NCI-H2196 (cell line): ENCODE data around the gene INS.
"Not testable (repeated sequence)": the region's sequence is repeated elsewhere in the genome, so short reads cannot be mapped to it uniquely, and the experiment has no call there.

ENCODE experiments used
- DNase-seq: peaks from one replicate; lab custom pipeline; 2025; ENCODE audit not compliant: unreplicated experiment; lab: John Stamatoyannopoulos, UW

Gene INS

GRCh38 chr11:2135648-2136201 is 25.3 kb downstream of the INS start:
- no peak for DNase-seq

DNA sequence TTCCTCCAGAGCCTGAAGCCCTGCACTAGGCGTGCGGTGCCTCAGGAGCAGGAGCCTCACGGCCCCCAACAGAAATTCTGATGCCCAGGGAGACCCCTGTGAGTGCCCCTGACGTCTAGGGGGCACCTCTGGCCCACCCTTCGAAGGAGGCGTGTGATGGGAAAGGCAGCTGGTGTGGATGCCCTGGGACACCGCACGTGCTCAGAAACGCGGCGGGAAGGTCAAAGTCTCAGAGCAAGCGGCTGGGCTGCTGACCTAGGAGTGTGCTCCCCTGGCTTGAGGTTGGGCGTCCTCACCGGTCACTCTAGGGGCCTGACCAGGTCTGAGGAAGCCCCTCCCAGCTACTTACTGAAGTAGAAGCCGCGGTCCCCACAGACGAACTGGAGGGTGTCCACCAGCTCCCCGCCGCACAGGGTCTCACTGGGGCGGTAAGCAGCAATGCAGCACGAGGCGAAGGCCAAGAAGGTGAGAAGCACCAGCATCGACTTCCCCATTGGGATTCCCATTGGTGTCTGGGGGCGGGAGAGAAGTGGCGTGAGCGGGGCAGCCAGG is 25.9 kb downstream of the INS start:
- DNase-seq = no peak

GRCh38 chr11:2134022-2135010 is 26.7 kb downstream of the INS start:
- no peak for DNase-seq

GRCh38 chr11:2133241-2134021 is 27.6 kb downstream of the INS start:
- DNase-seq = no peak

DNA sequence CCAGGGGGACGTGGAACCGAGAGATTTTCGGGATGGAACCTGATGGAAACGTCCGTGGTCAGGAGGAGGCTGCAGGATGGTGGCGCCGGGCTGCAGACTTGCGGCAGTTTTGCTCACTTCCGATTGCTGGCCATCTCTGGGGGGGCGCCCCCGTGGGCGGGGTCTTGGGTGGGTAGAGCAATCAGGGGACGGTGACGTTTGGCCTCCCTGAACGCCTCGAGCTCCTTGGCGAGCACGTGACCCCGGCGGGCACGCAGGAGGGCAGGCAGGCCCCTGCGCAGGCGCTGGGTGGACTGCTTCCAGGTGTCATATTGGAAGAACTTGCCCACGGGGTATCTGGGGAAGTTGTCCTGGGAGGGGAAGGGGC is 28.2 kb downstream of the INS start:
- no peak for DNase-seq

- no peak for DNase-seq
Observed at GRCh38 chr11:2132246-2132645, 28.8 kb downstream of the INS start.

DNA sequence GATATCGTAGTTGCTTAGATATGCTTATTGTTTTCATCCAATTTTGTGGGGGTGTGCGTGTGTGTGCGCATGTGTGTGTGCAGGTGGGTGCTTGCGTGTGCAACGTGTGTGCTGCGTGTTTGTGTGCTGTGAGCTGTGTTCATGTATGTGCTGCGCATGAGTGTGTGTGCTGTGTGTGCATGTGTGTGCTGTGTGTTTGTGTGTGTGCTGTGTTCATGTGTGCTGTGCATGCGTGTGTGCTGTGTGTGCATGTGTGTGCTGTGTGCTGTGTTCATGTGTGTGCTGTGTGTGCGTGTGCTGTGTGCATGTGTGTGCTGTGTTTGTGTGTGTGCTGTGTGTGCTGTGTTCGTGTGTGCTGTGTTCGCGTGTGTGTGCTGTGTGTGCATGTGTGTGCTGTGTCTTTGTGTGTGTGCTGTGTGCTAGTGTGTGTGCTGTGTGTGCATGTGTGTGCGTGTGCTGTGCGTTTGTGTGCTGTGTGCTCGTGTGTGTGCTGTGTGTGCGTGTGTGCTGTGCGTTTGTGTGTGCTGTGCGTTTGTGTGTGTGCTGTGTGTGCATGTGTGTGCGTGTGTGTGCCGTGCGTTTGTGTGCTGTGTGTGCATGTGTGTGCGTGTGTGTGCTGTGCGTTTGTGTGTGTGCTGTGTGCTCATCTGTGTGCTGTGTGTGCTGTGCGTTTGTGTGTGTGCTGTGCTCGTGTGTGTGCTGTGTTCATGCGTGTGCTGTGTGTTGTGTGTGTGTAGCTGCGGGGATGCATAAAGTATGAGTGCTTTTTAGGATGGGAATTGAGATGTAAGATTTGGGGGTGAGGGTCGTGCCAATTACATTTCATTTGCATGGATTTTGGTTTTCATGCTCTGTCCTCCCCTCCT is 29.4 kb downstream of the INS start:
- no peak for DNase-seq

DNA sequence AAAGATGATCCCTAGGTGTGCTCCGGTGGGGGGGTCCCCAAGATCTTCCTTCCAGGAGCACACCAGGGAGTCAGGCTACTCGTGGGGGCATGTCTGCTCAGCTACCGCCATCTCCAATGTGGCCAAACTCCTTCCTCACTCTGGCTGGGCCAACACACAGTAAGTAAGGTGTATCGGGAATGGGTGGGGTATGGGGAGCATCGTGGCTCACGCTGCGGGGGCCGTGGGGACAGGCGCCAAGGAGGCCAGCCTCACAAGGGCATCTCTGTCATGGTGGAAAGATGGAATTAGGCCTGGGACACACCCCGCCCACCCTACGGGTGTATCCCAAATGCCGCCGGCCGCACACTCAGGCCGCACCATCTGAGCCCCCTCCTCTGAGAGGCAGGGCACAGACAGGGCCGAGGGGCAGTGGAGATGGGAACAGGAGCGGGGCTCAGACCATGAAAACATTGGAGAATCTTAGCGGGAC is 30.1 kb downstream of the INS start:
- DNase-seq = no peak

DNA sequence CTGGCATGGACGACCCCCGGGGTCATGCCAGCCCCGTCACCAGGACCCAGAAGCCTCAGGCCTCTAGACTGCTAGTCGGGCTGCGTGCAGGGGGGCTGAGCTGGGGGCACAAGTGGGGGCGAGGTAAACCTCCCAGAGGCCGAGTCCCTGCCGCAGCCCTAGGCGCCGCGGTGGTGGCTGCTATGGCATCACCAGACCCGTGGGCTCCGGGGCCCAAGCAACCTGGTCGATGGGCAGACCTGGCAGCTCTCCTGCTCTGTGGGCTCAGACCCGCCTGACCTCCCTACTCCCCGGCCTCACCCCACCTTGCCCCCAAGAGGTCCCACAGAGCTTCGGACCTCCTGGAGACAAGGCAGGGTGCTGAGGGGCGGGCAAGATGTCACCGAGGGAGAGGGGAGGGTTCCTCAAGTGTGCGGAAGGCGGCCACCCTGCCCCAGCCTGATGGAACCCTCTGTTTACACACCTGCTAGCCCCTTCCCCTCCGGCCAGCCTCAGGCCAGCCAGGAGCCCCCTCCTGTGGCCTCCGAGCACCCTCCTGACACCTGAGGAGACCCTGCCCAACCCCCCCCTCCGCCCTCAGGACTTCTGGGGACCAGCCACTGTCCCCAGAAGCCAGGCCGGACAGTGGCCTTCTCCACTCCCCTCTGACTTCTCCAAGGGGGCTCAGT is 31.2 kb downstream of the INS start:
- no peak for DNase-seq

GRCh38 chr11:2129308-2129698 is 31.7 kb downstream of the INS start:
- no peak for DNase-seq

- no peak for DNase-seq
Observed at GRCh38 chr11:2128511-2129307, 32.3 kb downstream of the INS start.

GRCh38 chr11:2128130-2128510 is 32.9 kb downstream of the INS start:
- no peak for DNase-seq

DNA sequence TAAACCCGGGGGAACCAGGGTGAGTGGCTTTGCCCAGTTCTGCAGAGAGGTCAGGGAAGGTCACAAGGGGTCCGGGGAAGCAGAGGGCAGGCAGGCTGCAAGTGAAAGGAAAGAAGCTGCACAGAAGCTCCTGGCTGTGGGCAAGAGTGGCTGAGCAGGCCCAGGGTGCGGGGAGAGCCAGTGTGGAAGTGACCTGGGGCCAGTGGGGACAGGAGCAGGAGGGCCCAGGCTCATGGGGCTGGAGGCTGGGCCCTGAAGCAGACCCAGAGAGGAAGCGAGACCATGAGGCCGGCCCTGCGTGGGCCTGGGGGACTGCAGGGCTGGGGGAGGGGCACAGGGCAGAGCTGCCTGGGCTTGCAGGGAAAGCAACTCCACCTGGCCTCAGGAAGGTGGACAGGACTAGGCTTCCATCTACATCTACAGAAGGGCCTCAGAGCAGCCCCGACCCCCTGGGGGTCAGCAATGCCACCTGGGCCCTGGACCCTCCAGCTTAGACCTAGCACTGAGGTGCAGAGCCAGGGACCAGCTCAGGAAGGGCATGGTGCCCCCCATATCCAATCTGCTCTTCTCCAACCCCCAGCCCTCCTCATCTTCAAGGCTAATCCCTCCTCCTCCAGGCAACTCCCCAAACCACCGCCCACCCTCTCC is 33.4 kb downstream of the INS start:
- no peak for DNase-seq

DNA sequence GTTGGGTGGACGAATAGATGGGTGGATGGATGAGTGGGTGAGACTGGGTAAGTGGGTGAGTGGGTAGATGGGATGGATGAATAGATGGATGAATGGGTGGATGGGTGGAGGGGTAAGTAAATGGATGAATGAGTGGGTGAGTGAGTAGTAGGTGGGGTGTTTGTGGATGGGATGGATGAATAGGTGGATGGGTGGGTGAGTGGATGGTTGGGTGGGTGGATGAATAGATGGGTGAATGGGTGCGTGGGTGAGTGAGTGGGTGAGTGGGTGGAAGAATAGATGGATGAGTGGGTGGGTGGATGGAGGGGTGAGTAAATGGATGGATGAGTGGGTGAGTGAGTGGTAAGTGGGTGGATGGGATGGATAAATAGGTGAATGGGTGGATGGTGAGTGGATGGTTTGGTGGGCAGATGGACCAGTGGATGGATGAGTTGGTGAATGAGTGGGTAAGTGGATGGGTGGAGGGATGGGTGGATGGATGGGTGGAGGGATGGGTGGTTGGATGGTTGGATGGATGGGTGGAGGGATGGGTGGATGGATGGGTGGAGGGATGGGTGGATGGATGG is 34.4 kb downstream of the INS start:
- no peak for DNase-seq

DNA sequence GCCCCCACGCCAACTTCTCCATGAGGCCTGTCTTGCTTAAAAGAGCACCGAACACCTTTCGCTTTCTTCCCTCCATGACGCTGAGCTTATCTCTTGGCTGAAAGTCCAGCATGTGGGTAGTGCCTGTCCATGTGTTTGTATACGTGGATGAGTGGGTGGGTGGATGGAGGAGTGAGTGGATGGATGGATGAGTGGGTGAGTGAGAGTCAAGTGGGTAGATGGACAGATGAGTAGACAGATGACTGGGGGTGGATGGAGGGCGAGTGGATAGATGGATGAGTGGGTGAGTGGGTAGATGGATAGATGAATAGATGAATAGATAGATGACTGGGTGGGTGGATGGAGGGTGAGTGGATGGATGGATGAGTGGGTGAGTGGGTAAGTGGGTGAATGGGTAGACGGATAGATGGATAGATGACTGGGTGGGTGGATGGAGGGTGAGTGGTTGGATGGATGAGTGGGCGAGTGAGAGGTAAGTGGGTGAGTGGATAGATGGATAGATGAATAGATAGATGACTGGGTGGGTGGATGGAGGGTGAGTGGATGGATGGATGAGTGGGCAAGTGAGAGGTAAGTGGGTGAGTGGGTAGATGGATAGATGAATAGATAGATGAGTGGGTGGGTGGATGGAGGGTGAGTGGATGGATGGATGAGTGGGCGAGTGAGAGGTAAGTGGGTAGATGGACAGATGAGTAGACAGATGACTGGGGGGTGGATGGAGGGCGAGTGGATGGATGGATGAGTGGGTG is 36.1 kb downstream of the INS start:
- DNase-seq = not testable (repeated sequence)

DNA sequence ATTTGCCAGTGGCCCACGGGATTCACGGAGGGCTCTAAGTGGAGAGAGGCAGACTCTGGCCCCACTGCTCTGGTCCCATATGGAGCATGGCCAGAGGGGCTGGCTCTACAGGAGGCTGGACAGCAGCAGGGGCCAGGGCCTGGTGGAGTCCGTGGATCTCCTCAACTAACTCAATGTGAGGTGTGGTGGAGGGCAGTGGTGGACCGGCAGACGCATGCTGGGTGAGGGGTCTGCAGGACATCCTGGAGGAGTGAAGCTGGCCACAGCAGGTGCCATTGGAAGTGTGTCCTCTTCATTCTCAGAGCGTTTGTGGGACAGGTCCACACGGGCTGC is 37.4 kb downstream of the INS start:
- DNase-seq = no peak

- DNase-seq = no peak
Observed at GRCh38 chr11:2122907-2123627, 37.9 kb downstream of the INS start.
